KMS-11 (cell line): ENCODE results near the gene METTL21A.
A peak's percentile ranks its signal among the peaks of the same experiment; 100 is the strongest.

Source experiments
- H2AFZ ChIP-seq: fragments of 200-600 bp; sonication (generic); 2 replicates; pipeline ENCODE4 v1.6.1; 2016; ENCODE audit warnings: antibody characterized with exemption, mixed run types, low read depth
- H3K27ac ChIP-seq: fragments of 200-600 bp; sonication (generic); 2 replicates; pipeline ENCODE4 v1.6.1; 2016; ENCODE audit warnings: mild to moderate bottlenecking, mixed run types
- H3K27me3 ChIP-seq: fragments of 200-600 bp; sonication (generic); 2 replicates; pipeline ENCODE4 v1.6.1; 2017; ENCODE audit warnings: mild to moderate bottlenecking, low read depth, mixed run types, moderate library complexity; ENCODE audit not compliant: insufficient read depth
- H3K36me3 ChIP-seq: fragments of 200-600 bp; sonication (generic); 2 replicates; pipeline ENCODE4 v1.6.1; 2017; ENCODE audit warnings: mild to moderate bottlenecking, mixed run types; ENCODE audit not compliant: insufficient read depth
- H3K4me1 ChIP-seq: fragments of 200-600 bp; sonication (generic); 2 replicates; pipeline ENCODE4 v1.6.1; 2016; ENCODE audit warnings: mild to moderate bottlenecking, low read depth, mixed run types; ENCODE audit not compliant: poor library complexity, severe bottlenecking
- H3K4me2 ChIP-seq: fragments of 200-600 bp; sonication (generic); 2 replicates; pipeline ENCODE4 v1.7.0; 2016; ENCODE audit warnings: mild to moderate bottlenecking, mixed run types
- H3K4me3 ChIP-seq: fragments of 200-600 bp; sonication (generic); IDR thresholded peaks from 2 replicates; pipeline ENCODE4 v1.6.1; 2017; ENCODE audit warnings: low read depth, low read length, mixed read lengths; ENCODE audit not compliant: insufficient read depth
- H3K79me2 ChIP-seq: fragments of 200-600 bp; sonication (generic); 2 replicates; pipeline ENCODE4 v1.6.1; 2016; ENCODE audit warnings: low read depth, mixed run types; ENCODE audit not compliant: insufficient read depth
- H3K9ac ChIP-seq: fragments of 200-600 bp; sonication (generic); 2 replicates; pipeline ENCODE4 v1.6.1; 2016; ENCODE audit warnings: mild to moderate bottlenecking, mixed run types
- H4K20me1 ChIP-seq: fragments of 200-600 bp; sonication (generic); 2 replicates; pipeline ENCODE4 v1.6.1; 2016; ENCODE audit warnings: mild to moderate bottlenecking, mixed run types; ENCODE audit not compliant: insufficient read depth
- CTCF ChIP-seq: fragments of 200-600 bp; sonication (generic); conservative IDR thresholded peaks from 2 replicates; pipeline ENCODE4 v1.6.1; 2017; ENCODE audit warnings: low read depth, mild to moderate bottlenecking, antibody characterized with exemption, low read length, moderate library complexity, mixed read lengths

METTL21A gene

GRCh38 chr2:207625014-207625907, at the start of gene METTL21A:
METTL21A (minus strand) TSS chr2:207625394; CDS start chr2:207624375, 1,019 bp downstream.
- Histone ChIP-seq H3K79me2 (peaks cover 12% of the 10 kb centered on the region), H3K4me2 (peak within 1 kb of the TSS; percentile 88)
- 0 out of 2 replicates have a peak, but pooled peaks have one; percentile 48 for TF ChIP-seq CTCF

GRCh38 chr2:207674826-207675225, 49.6 kb upstream of the METTL21A start:
- Histone ChIP-seq H3K27ac (no peak overlapping the region), H3K79me2 (no peaks in the 10 kb centered on the region), H3K4me2 (no peak overlapping the region), H3K9ac (no peak overlapping the region), H3K27me3 (no peaks in the 10 kb centered on the region), H3K36me3 (no peaks in the 10 kb centered on the region), H3K4me3 (no peak overlapping the region), H3K4me1 (no peaks in the 10 kb centered on the region), H2AFZ (no peak overlapping the region), H4K20me1 (no peaks in the 10 kb centered on the region)
- no peak for TF ChIP-seq CTCF

More at GRCh38 chr2:207625014-207625907, at the start of gene METTL21A:
- Histone ChIP-seq H3K27ac (peak within 1 kb of the TSS; percentile 100), H2AFZ (peak within 1 kb of the TSS; percentile 99), H3K4me1 (peaks cover 25% of the 10 kb centered on the region), H3K27me3 (no peaks in the 10 kb centered on the region), H3K4me3 (peak within 1 kb of the TSS; percentile 8), H3K9ac (peak within 1 kb of the TSS; percentile 99), H3K36me3 (no peaks in the 10 kb centered on the region), H4K20me1 (no peaks in the 10 kb centered on the region)

- Histone ChIP-seq H2AFZ (no peak overlapping the region), H4K20me1 (no peaks in the 10 kb centered on the region), H3K4me3 (no peak overlapping the region), H3K79me2 (no peaks in the 10 kb centered on the region), H3K27me3 (no peaks in the 10 kb centered on the region), H3K27ac (no peak overlapping the region), H3K4me2 (no peak overlapping the region), H3K4me1 (no peaks in the 10 kb centered on the region), H3K9ac (no peak overlapping the region), H3K36me3 (no peaks in the 10 kb centered on the region)
- TF ChIP-seq CTCF, result no peak
These were observed 49.1 kb upstream of the METTL21A start for GRCh38 chr2:207674266-207674774.

- Histone ChIP-seq H3K9ac (no peak overlapping the region), H3K27me3 (no peaks in the 10 kb centered on the region), H3K4me2 (no peak overlapping the region), H3K36me3 (no peaks in the 10 kb centered on the region), H3K4me3 (no peak overlapping the region), H3K79me2 (no peaks in the 10 kb centered on the region), H4K20me1 (no peaks in the 10 kb centered on the region), H2AFZ (no peak overlapping the region), H3K27ac (no peak overlapping the region), H3K4me1 (no peaks in the 10 kb centered on the region)
- TF ChIP-seq CTCF, result no peak
These were observed 48.2 kb upstream of the METTL21A start for GRCh38 chr2:207673431-207673830.
